ENCODE results near the gene GCSAML.

GCSAML gene

DNA sequence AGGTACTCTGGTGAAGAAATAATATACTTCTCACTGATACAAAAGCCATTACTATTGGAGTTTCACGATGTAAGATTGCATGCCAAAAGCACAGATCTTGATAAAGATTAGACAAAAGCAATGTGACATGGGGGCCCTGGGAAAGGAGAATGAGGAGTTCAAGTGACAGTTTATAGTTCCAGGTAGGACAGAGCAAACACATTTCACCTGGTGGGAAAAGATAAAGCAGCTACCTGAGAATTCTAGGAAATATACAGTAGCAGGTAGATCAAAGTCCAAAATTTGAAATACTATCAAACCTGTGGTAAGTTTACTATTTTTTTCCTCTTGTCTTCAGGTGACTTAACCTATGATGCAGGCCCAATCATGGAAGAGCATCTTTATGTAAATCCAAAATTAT lies 64.5 kb downstream of the GCSAML start:
- TF ChIP-seq, protein P1, sequence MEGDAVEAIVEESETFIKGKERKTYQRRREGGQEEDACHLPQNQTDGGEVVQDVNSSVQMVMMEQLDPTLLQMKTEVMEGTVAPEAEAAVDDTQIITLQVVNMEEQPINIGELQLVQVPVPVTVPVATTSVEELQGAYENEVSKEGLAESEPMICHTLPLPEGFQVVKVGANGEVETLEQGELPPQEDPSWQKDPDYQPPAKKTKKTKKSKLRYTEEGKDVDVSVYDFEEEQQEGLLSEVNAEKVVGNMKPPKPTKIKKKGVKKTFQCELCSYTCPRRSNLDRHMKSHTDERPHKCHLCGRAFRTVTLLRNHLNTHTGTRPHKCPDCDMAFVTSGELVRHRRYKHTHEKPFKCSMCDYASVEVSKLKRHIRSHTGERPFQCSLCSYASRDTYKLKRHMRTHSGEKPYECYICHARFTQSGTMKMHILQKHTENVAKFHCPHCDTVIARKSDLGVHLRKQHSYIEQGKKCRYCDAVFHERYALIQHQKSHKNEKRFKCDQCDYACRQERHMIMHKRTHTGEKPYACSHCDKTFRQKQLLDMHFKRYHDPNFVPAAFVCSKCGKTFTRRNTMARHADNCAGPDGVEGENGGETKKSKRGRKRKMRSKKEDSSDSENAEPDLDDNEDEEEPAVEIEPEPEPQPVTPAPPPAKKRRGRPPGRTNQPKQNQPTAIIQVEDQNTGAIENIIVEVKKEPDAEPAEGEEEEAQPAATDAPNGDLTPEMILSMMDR (IDR thresholded peaks at IDR 0.05; ENCODE audit: insufficient read depth, low read length, poor library complexity, severe bottlenecking) = no peak
- no peaks in the 10 kb centered on the region for H3K27me3 ChIP-seq (replicated peaks; ENCODE audit: control insufficient read depth, insufficient read depth, low read length)
- no peak for DNase-seq (ENCODE audit: extremely low read depth, insufficient read length)
- no peak overlapping the region for H3K4me3 ChIP-seq (replicated peaks; ENCODE audit: low read depth, low read length)
- H3K36me3 ChIP-seq (ENCODE audit: control insufficient read depth, insufficient read depth, low read length) = no peaks in the 10 kb centered on the region

DNA sequence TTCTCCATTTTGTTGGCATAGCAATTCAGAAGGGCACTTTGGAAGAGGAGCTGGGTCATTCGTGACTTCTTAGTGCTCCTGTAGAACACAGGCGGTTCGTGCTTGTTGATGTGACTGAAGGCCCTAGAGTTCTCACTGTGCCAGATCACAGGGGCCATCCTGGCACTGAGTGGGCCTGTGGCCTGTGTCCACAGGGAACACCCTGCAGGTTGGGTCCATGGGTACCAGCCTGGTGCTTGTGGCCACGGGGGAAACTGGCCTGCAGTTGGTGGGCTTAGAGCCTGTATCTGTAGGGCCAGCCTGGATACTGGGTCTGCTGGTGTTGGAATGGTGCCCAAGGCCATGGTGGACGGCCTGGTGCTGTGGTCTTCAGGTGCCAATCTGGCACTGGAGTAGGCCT lies 65.7 kb downstream of the GCSAML start:
- no peaks in the 10 kb centered on the region for H3K36me3 ChIP-seq (ENCODE audit: control insufficient read depth, insufficient read depth, low read length)
- TF ChIP-seq, protein P1 (IDR thresholded peaks at IDR 0.05; ENCODE audit: insufficient read depth, low read length, poor library complexity, severe bottlenecking) = no peak
- H3K4me3 ChIP-seq (replicated peaks; ENCODE audit: low read depth, low read length) = no peak overlapping the region
- no peaks in the 10 kb centered on the region for H3K27me3 ChIP-seq (replicated peaks; ENCODE audit: control insufficient read depth, insufficient read depth, low read length)
- no peak for DNase-seq (ENCODE audit: extremely low read depth, insufficient read length)
